SK-N-MC (cell line): ENCODE results near the gene TMEM123.

Source experiments
- DNase-seq: peaks from one replicate; pipeline ENCODE4 v3.0.0-alpha.2; 2011; ENCODE audit warnings: low read depth, low spot score
- H3K27ac ChIP-seq: fragments of 200-600 bp; sonication (generic); 2 replicates; pipeline ENCODE4 v1.5.1; 2016; ENCODE audit warnings: mixed run types
- H3K36me3 ChIP-seq: fragments of 200-600 bp; sonication (generic); 2 replicates; pipeline ENCODE4 v1.6.1; 2017; ENCODE audit warnings: antibody characterized with exemption, low read length, mixed read lengths; ENCODE audit not compliant: insufficient read depth
- H3K4me3 ChIP-seq: fragments of 200-600 bp; sonication (generic); 2 replicates; pipeline ENCODE4 v1.5.1; 2016
- H3K9ac ChIP-seq: fragments of 200-600 bp; sonication (generic); 2 replicates; pipeline ENCODE4 v1.8.0; 2017; ENCODE audit warnings: mixed run types, mixed read lengths; ENCODE audit not compliant: insufficient read length
- H3K9me3 ChIP-seq: fragments of 200-600 bp; sonication (generic); 2 replicates; pipeline ENCODE4 v1.6.1; 2017; ENCODE audit warnings: low read depth, mild to moderate bottlenecking, antibody characterized with exemption, low read length, moderate library complexity, mixed read lengths
- EZH2 ChIP-seq: fragments of 200-600 bp; sonication (generic); IDR thresholded peaks from one replicate; pipeline ENCODE4 v1.6.1; 2017; ENCODE audit warnings: antibody characterized with exemption
- FOXP2 ChIP-seq: optimal IDR thresholded peaks from 2 replicates; pipeline ENCODE3; 2011; ENCODE audit warnings: mild to moderate bottlenecking, moderate library complexity; ENCODE audit not compliant: insufficient read depth; ENCODE audit errors: extremely low read length, control extremely low read depth
- POLR2AphosphoS5 ChIP-seq: IDR thresholded peaks from 2 replicates; pipeline ENCODE4 v1.6.1; 2012; ENCODE audit warnings: mild to moderate bottlenecking, low read depth, low read length, borderline replicate concordance

Gene TMEM123

GRCh38 chr11:102452461-102453301 is at the start of gene TMEM123:
TSS of gene TMEM123 (minus strand) at chr11:102452765. CDS start at chr11:102452623, 142 bp downstream.
- no peak for TF ChIP-seq EZH2
- peak; percentile 79 for TF ChIP-seq POLR2AphosphoS5
- TF ChIP-seq FOXP2, result no peak
- H3K9ac ChIP-seq, result peak within 1 kb of the TSS; percentile 79
- H3K4me3 ChIP-seq, result peak within 1 kb of the TSS; percentile 77
- no peak for DNase-seq
- peak within 1 kb of the TSS; percentile 81 for H3K27ac ChIP-seq
- H3K36me3 ChIP-seq, result peaks cover 10% of the 10 kb centered on the region
- H3K9me3 ChIP-seq, result no peaks in the 10 kb centered on the region

- Histone ChIP-seq H3K9me3 (no peaks in the 10 kb centered on the region), H3K4me3 (no peak overlapping the region), H3K36me3 (no peaks in the 10 kb centered on the region), H3K9ac (no peak overlapping the region), H3K27ac (no peak overlapping the region)
- no peak for DNase-seq
- no peak for TF ChIP-seq EZH2
- TF ChIP-seq POLR2AphosphoS5, result no peak
- no peak for TF ChIP-seq FOXP2
Observed at GRCh38 chr11:102500829-102501228, 48.3 kb upstream of the TMEM123 start.

- H3K9ac ChIP-seq, result no peak overlapping the region
- no peak for TF ChIP-seq FOXP2
- no peak for TF ChIP-seq POLR2AphosphoS5
- TF ChIP-seq EZH2, result no peak
- no peak overlapping the region for H3K4me3 ChIP-seq
- H3K27ac ChIP-seq, result no peak overlapping the region
- H3K36me3 ChIP-seq, result no peaks in the 10 kb centered on the region
- H3K9me3 ChIP-seq, result no peaks in the 10 kb centered on the region
- no peak for DNase-seq
Observed at GRCh38 chr11:102499931-102500330, 47.4 kb upstream of the TMEM123 start.

GRCh38 chr11:102499151-102499550 is 46.6 kb upstream of the TMEM123 start:
- Histone ChIP-seq H3K9me3 (no peaks in the 10 kb centered on the region), H3K4me3 (no peak overlapping the region), H3K36me3 (no peaks in the 10 kb centered on the region), H3K9ac (no peak overlapping the region), H3K27ac (no peak overlapping the region)
- no peak for DNase-seq
- TF ChIP-seq FOXP2 (no peak), POLR2AphosphoS5 (no peak)

- no peaks in the 10 kb centered on the region for H3K36me3 ChIP-seq
- DNase-seq, result no peak
- H3K9me3 ChIP-seq, result no peaks in the 10 kb centered on the region
- no peak overlapping the region for H3K4me3 ChIP-seq
- H3K27ac ChIP-seq, result no peak overlapping the region
- no peak for TF ChIP-seq FOXP2
- no peak for TF ChIP-seq EZH2
- TF ChIP-seq POLR2AphosphoS5, result no peak
- no peak overlapping the region for H3K9ac ChIP-seq
Observed at GRCh38 chr11:102497061-102497460, 44.5 kb upstream of the TMEM123 start.

- no peak for TF ChIP-seq FOXP2
- no peak for TF ChIP-seq POLR2AphosphoS5
- no peak for TF ChIP-seq EZH2
- Histone ChIP-seq H3K4me3 (no peak overlapping the region), H3K36me3 (no peaks in the 10 kb centered on the region), H3K27ac (no peak overlapping the region), H3K9ac (no peak overlapping the region), H3K9me3 (no peaks in the 10 kb centered on the region)
- DNase-seq, result peak; percentile 63
Observed at GRCh38 chr11:102495161-102496042, 42.8 kb upstream of the TMEM123 start.

GRCh38 chr11:102494216-102494615 is 41.7 kb upstream of the TMEM123 start:
- H3K9me3 ChIP-seq, result no peaks in the 10 kb centered on the region
- TF ChIP-seq POLR2AphosphoS5 (no peak), EZH2 (no peak), FOXP2 (no peak)
- no peak for DNase-seq

GRCh38 chr11:102493524-102493923 is 41.0 kb upstream of the TMEM123 start:
- no peaks in the 10 kb centered on the region for H3K9me3 ChIP-seq
- H3K4me3 ChIP-seq, result no peak overlapping the region
- H3K27ac ChIP-seq, result no peak overlapping the region
- DNase-seq, result no peak
- no peak for TF ChIP-seq FOXP2
- TF ChIP-seq EZH2, result no peak
- no peaks in the 10 kb centered on the region for H3K36me3 ChIP-seq
- H3K9ac ChIP-seq, result no peak overlapping the region

More at GRCh38 chr11:102494216-102494615, 41.7 kb upstream of the TMEM123 start:
- H3K27ac ChIP-seq, result no peak overlapping the region
- no peaks in the 10 kb centered on the region for H3K36me3 ChIP-seq
- no peak overlapping the region for H3K9ac ChIP-seq
- H3K4me3 ChIP-seq, result no peak overlapping the region
